GM18861 (cell line): ENCODE results near the gene CARM1.

Experiments
- ATAC-seq: cut with Tn5 transposase; IDR thresholded peaks from one replicate; pipeline ENCODE4 v1.9.1; 2021; ENCODE audit not compliant: unreplicated experiment

CARM1 gene

GRCh38 chr19:10899151-10899653 is 27.8 kb downstream of the CARM1 start:
- no peak for ATAC-seq

- no peak for ATAC-seq
Measured at GRCh38 chr19:10907925-10908324, 36.6 kb downstream of the CARM1 start.

GRCh38 chr19:10908380-10908960 is 37.1 kb downstream of the CARM1 start:
- ATAC-seq, result no peak

GRCh38 chr19:10911579-10912363 is 40.4 kb downstream of the CARM1 start:
- no peak for ATAC-seq

GRCh38 chr19:10912619-10913018 is 41.3 kb downstream of the CARM1 start:
- ATAC-seq, result no peak

GRCh38 chr19:10913716-10914340 is 42.5 kb downstream of the CARM1 start:
- ATAC-seq, result no peak

GRCh38 chr19:10915130-10916091 is 44.1 kb downstream of the CARM1 start:
- ATAC-seq, result no peak

GRCh38 chr19:10916602-10917001 is 45.2 kb downstream of the CARM1 start:
- ATAC-seq, result no peak

GRCh38 chr19:10918359-10918758 is 47.0 kb downstream of the CARM1 start:
- ATAC-seq, result no peak

- no peak for ATAC-seq
Measured at GRCh38 chr19:10919352-10920287, 48.3 kb downstream of the CARM1 start.

- no peak for ATAC-seq
Measured at GRCh38 chr19:10920288-10920655, 48.9 kb downstream of the CARM1 start.

GRCh38 chr19:10920781-10921180 is 49.4 kb downstream of the CARM1 start:
- ATAC-seq, result no peak

GRCh38 chr19:10921199-10921909 is 50.0 kb downstream of the CARM1 start:
- ATAC-seq, result no peak

- ATAC-seq, result no peak
Measured at GRCh38 chr19:10921910-10922637, 50.7 kb downstream of the CARM1 start.

- ATAC-seq, result no peak
Measured at GRCh38 chr19:10922638-10923014, 51.3 kb downstream of the CARM1 start.

GRCh38 chr19:10923260-10924112 is 52.1 kb downstream of the CARM1 start:
- ATAC-seq, result no peak

- ATAC-seq, result no peak
Measured at GRCh38 chr19:10924597-10924996, 53.2 kb downstream of the CARM1 start.
